HG02610 (cell line): ENCODE results near the gene CEP104.

Experiments used
- ATAC-seq: cut with Tn5 transposase; IDR thresholded peaks from one replicate; pipeline ENCODE4 v1.9.1; 2021; ENCODE audit warnings: mild to moderate bottlenecking, moderate library complexity; ENCODE audit not compliant: unreplicated experiment

The CEP104 gene

DNA sequence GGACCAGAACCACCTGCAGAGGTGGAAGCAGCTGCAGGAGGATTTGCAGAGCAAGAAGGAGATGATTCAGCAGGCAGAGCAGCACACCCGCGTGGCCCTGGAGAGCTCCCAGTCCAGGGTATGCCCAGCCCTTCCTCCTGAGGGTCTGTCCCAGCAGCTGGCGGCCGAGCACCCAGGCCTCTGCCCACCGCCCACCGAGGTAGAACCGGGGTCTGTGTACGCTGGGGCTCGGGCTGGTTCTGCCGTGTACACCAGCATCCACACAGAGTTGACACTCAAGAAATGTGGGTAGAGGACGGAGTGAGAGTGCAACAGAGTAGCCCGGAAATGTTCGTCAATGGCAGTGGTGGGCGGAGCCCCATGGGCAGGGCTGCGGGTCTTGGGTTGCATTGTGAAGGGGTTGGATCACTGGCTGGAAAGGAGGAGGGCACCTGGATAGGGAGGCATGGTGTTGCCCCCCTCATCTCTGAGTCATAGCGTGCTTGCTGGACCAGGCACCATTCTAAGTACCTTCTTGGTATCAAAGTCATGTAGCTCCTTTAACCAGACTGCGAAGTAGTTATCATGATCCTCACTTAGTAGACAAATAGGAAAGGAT is 89.6 kb downstream of the CEP104 start:
- no peak for ATAC-seq

DNA sequence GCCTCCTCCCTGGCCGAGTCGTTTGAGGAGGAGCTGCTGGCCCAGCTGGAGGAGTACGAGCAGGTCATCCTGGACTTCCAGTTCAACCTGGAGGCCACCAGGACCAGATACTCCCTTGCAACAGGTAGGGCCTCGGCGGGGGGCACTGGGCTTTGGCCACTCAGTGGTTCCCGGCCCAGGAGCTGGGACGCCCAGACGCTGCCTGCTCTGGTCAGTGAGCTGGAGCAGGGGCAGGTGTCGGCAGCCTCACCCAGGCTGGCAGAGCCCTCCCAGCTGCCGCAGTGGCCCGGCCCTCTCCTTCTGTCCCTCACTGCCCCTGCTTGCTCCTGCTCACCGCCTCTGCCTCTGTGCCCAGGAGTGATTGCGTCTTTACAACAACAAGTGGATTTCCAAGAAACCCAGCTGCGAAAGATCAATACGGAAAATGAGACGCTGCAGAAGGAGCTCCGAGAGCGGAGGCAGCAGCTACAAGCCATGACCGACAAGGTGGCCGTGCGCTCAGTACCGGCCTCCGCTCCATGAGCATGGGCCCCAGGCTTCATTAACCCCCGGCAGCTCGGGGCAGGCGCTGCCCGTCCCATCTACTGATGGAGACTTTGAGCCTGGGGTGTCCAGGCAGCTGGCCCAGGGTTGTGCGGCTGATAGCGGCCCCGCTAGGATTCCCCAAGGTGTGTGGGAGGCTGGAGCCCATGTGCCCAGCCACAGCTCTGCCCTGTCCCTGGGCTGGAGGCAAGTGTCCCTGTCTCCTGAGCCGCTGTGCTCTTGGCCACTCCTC is 93.5 kb downstream of the CEP104 start:
- ATAC-seq: no peak

DNA sequence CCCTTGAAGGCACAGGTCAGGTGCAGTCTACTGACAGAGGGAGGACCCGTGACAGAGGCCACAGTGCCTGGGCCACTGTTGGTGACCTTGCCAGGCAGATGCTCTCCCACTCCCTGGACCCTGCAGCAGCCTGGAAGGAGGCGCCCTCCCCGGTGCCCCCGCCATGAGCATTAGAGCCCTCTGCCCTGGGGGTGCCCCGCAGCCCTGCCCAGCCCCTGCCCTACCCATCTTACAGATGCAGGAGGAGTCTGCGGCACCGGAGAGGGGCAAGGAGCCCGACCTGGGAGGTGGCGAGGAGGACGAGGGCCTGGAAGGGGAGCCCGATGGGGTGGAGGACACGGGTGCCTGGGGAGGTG is 94.2 kb downstream of the CEP104 start:
- ATAC-seq: no peak

- no peak for ATAC-seq
These were observed 94.7 kb downstream of the CEP104 start for GRCh38 chr1:3762151-3762872.
